Suprapubic skin (tissue), 4 donors: ENCODE data around the gene CD274. TPM values are rescaled to one million over a fixed set of nuclear protein-coding genes. Genes with fewer than 3 reads are reported as not detected.
A peak's percentile ranks its signal among the peaks of the same experiment; 100 is the strongest.

ENCODE experiments used
- DNase-seq, 2 donors: peaks; one replicate each; pipeline ENCODE4 v3.0.0-alpha.2; 2019; ENCODE audit warnings: low spot score in 2 of 2
- H3K27ac ChIP-seq: fragments of 200-600 bp; sonication (generic); one replicate; pipeline ENCODE4 v1.5.1; 2019
- H3K27me3 ChIP-seq: fragments of 200-600 bp; sonication (generic); one replicate; pipeline ENCODE4 v1.5.1; 2019
- H3K36me3 ChIP-seq: fragments of 200-600 bp; sonication (generic); one replicate; pipeline ENCODE4 v1.5.1; 2019
- H3K4me1 ChIP-seq: fragments of 200-600 bp; sonication (generic); one replicate; pipeline ENCODE4 v1.5.1; 2019
- H3K4me3 ChIP-seq: fragments of 200-600 bp; sonication (generic); one replicate; pipeline ENCODE4 v1.5.1; 2019; ENCODE audit warnings: mild to moderate bottlenecking
- H3K9me3 ChIP-seq: fragments of 200-600 bp; sonication (generic); one replicate; pipeline ENCODE4 v1.5.1; 2019
- CTCF ChIP-seq, 2 donors: fragments of 200-600 bp in 1 of 2; fragments of 450-650 bp in 1 of 2; sonication (generic) in 1 of 2; IDR thresholded peaks; one replicate each; pipeline ENCODE4 v1.5.1; 2016 to 2019; ENCODE audit warnings: antibody characterized with exemption in 2 of 2, mild to moderate bottlenecking in 1 of 2, moderate library complexity in 1 of 2
- EP300 ChIP-seq: sonication (generic); formaldehyde crosslinking; IDR thresholded peaks from one replicate; pipeline ENCODE4 v1.6.1; 2017; ENCODE audit warnings: antibody characterized with exemption
- POLR2A ChIP-seq, 2 donors: fragments of 450-650 bp; IDR thresholded peaks; one replicate each; pipeline ENCODE4 v1.6.1; 2017; ENCODE audit warnings: antibody characterized with exemption in 2 of 2, mild to moderate bottlenecking in 2 of 2, moderate library complexity in 2 of 2
- POLR2AphosphoS5 ChIP-seq, 3 donors: sonication (generic); formaldehyde crosslinking; IDR thresholded peaks; one replicate each; pipeline ENCODE4 v1.6.1; 2017; ENCODE audit warnings: antibody characterized with exemption in 3 of 3
- WGBS: methylation state at CpG from one replicate; pipeline ENCODE4 v1.1.5; 2018; 5-methylcytosine and 5-hydroxymethylcytosine counted together
- total RNA-seq, 4 donors: library from RNA; depleted of rRNA; stranded (reverse); fragments of >200 nt; gene quantifications; one replicate each; pipeline ENCODE4 v1.1.0, GENCODE V29; 2016

CD274 gene
- total RNA-seq, 4 donors from 2014 or later: 0.15 to 1.6 (median 0.64) TPM; not detected in 1

- Histone ChIP-seq H3K36me3 (no peaks in the 10 kb centered on the region), H3K9me3 (no peaks in the 10 kb centered on the region), H3K27me3 (no peaks in the 10 kb centered on the region), H3K4me3 (peak overlapping the region; percentile 56), H3K4me1 (peaks cover 23% of the 10 kb centered on the region), H3K27ac (peak overlapping the region; percentile 76)
- no peak for DNase-seq
- no peak for TF ChIP-seq EP300
- no peak for TF ChIP-seq POLR2AphosphoS5 (IDR thresholded peaks at IDR 0.05)
- no peak for TF ChIP-seq CTCF (IDR thresholded peaks at IDR 0.05)
- no peak for TF ChIP-seq POLR2A (IDR thresholded peaks at IDR 0.05)
- 29% methylated on average over 15 of the region's 15 CpGs for WGBS
Measured at GRCh38 chr9:5449521-5450358, 602 bp upstream of the CD274 start.

- Histone ChIP-seq H3K27me3 (no peaks in the 10 kb centered on the region), H3K9me3 (no peaks in the 10 kb centered on the region), H3K4me1 (peaks cover 23% of the 10 kb centered on the region), H3K27ac (no peak overlapping the region), H3K4me3 (no peak overlapping the region), H3K36me3 (peaks cover 2% of the 10 kb centered on the region)
- WGBS: 88% methylated on average over 1 of the region's 1 CpG
- DNase-seq: no peak
- no peak for TF ChIP-seq POLR2AphosphoS5 (IDR thresholded peaks at IDR 0.05)
- no peak for TF ChIP-seq POLR2A (IDR thresholded peaks at IDR 0.05)
- TF ChIP-seq EP300: no peak
- TF ChIP-seq CTCF (IDR thresholded peaks at IDR 0.05): no peak
Measured at GRCh38 chr9:5452286-5452609, 1.9 kb downstream of the CD274 start.

GRCh38 chr9:5453004-5453403 is 2.7 kb downstream of the CD274 start:
- H3K4me3 ChIP-seq: no peak overlapping the region
- no peak for TF ChIP-seq EP300
- TF ChIP-seq POLR2AphosphoS5 (IDR thresholded peaks at IDR 0.05): no peak
- no peak for TF ChIP-seq POLR2A (IDR thresholded peaks at IDR 0.05)
- TF ChIP-seq CTCF (IDR thresholded peaks at IDR 0.05): no peak
- H3K27me3 ChIP-seq: no peaks in the 10 kb centered on the region
- H3K27ac ChIP-seq: no peak overlapping the region
- peaks cover 2% of the 10 kb centered on the region for H3K36me3 ChIP-seq
- peaks cover 23% of the 10 kb centered on the region for H3K4me1 ChIP-seq
- no peak for DNase-seq
- 69% methylated on average over 2 of the region's 2 CpGs for WGBS
- H3K9me3 ChIP-seq: no peaks in the 10 kb centered on the region

- H3K27me3 ChIP-seq: no peaks in the 10 kb centered on the region
- no peak overlapping the region for H3K27ac ChIP-seq
- peaks cover 23% of the 10 kb centered on the region for H3K4me1 ChIP-seq
- H3K36me3 ChIP-seq: peaks cover 2% of the 10 kb centered on the region
- TF ChIP-seq POLR2AphosphoS5 (IDR thresholded peaks at IDR 0.05) (no peak), EP300 (no peak), POLR2A (IDR thresholded peaks at IDR 0.05) (no peak), CTCF (IDR thresholded peaks at IDR 0.05) (no peak)
- WGBS: 46% methylated on average over 2 of the region's 2 CpGs
- no peak overlapping the region for H3K4me3 ChIP-seq
- H3K9me3 ChIP-seq: no peaks in the 10 kb centered on the region
- no peak for DNase-seq
Measured at GRCh38 chr9:5453673-5454072, 3.3 kb downstream of the CD274 start.

GRCh38 chr9:5455181-5455580 is 4.8 kb downstream of the CD274 start:
- H3K27me3 ChIP-seq: no peaks in the 10 kb centered on the region
- TF ChIP-seq EP300 (no peak), POLR2AphosphoS5 (IDR thresholded peaks at IDR 0.05) (no peak), CTCF (IDR thresholded peaks at IDR 0.05) (no peak), POLR2A (IDR thresholded peaks at IDR 0.05) (no peak)
- H3K27ac ChIP-seq: no peak overlapping the region
- H3K4me1 ChIP-seq: peaks cover 12% of the 10 kb centered on the region
- 56% methylated on average over 2 of the region's 2 CpGs for WGBS
- no peak for DNase-seq
- H3K9me3 ChIP-seq: no peaks in the 10 kb centered on the region
- peaks cover 2% of the 10 kb centered on the region for H3K36me3 ChIP-seq
- H3K4me3 ChIP-seq: no peak overlapping the region
